Left lobe of liver (tissue), 2 donors: ENCODE measurements around the gene SIN3A. TPM values are rescaled to one million over a fixed set of nuclear protein-coding genes. Genes with fewer than 3 reads are reported as not detected.
"Not testable (repeated sequence)": the region's sequence is repeated elsewhere in the genome, so short reads cannot be mapped to it uniquely, and the experiment has no call there.

ENCODE experiments used
- ATAC-seq: fragments of 200-7000 bp; cut with Tn5 transposase; one replicate; pipeline ENCODE4 v1.9.1; 2020; ENCODE audit warnings: mild to moderate bottlenecking, moderate library complexity
- DNase-seq: peaks from one replicate; pipeline ENCODE4 v3.0.0-alpha.2; 2020; ENCODE audit warnings: low spot score
- total RNA-seq: library from RNA; stranded (reverse); gene quantifications from one replicate; pipeline ENCODE4 v1.2.1, GENCODE V29; 2021
- donor health status: DM: no; HTN: no; CAD: no; lungs with moderate emphysema.
- donor health status: DM: no; HTN: yes; CAD: no.

Gene SIN3A
- 23.3 TPM for total RNA-seq

GRCh38 chr15:75451674-75452363 is at the start of gene SIN3A:
TSS of gene SIN3A (minus strand) at chr15:75451690. CDS start at chr15:75430375, 21,315 bp downstream.
- peak; percentile 99 for DNase-seq
- ATAC-seq = peak; percentile 55

GRCh38 chr15:75493732-75494131 is 42.2 kb upstream of the SIN3A start:
- peak; percentile 87 for ATAC-seq
- DNase-seq = no peak

- ATAC-seq = no peak
- DNase-seq = no peak
Observed at GRCh38 chr15:75483961-75484360, 32.5 kb upstream of the SIN3A start.

- DNase-seq = not testable (repeated sequence)
Observed at GRCh38 chr15:75483556-75483955, 32.1 kb upstream of the SIN3A start.

GRCh38 chr15:75483106-75483505 is 31.6 kb upstream of the SIN3A start:
- ATAC-seq = no peak

More at GRCh38 chr15:75483556-75483955, 32.1 kb upstream of the SIN3A start:
- ATAC-seq = not testable (repeated sequence)

GRCh38 chr15:75480463-75480862 is 29.0 kb upstream of the SIN3A start:
- DNase-seq, ATAC-seq: not testable (repeated sequence)

More at GRCh38 chr15:75483106-75483505, 31.6 kb upstream of the SIN3A start:
- DNase-seq = no peak

- ATAC-seq = no peak
Observed at GRCh38 chr15:75479670-75480069, 28.2 kb upstream of the SIN3A start.

GRCh38 chr15:75477094-75477493 is 25.6 kb upstream of the SIN3A start:
- ATAC-seq, DNase-seq: not testable (repeated sequence)

More at GRCh38 chr15:75479670-75480069, 28.2 kb upstream of the SIN3A start:
- no peak for DNase-seq

- DNase-seq = no peak
- no peak for ATAC-seq
Observed at GRCh38 chr15:75468913-75469598, 17.6 kb upstream of the SIN3A start.

GRCh38 chr15:75460646-75461045 is 9.2 kb upstream of the SIN3A start:
- peak; percentile 45 for ATAC-seq
- DNase-seq = no peak

GRCh38 chr15:75459581-75459980 is 8.1 kb upstream of the SIN3A start:
- DNase-seq = no peak
- no peak for ATAC-seq

- ATAC-seq (no peak), DNase-seq (no peak)
Observed at GRCh38 chr15:75456710-75457109, 5.2 kb upstream of the SIN3A start.

- ATAC-seq = no peak
- DNase-seq = no peak
Observed at GRCh38 chr15:75455982-75456531, 4.6 kb upstream of the SIN3A start.

GRCh38 chr15:75455424-75455981 is 4.0 kb upstream of the SIN3A start:
- ATAC-seq = peak; percentile 35

GRCh38 chr15:75454471-75455378 is 3.2 kb upstream of the SIN3A start:
- ATAC-seq (no peak), DNase-seq (no peak)

More at GRCh38 chr15:75455424-75455981, 4.0 kb upstream of the SIN3A start:
- DNase-seq = peak; percentile 90

GRCh38 chr15:75453703-75454470 is 2.4 kb upstream of the SIN3A start:
- peak; percentile 99 for DNase-seq
- ATAC-seq = peak; percentile 54

- ATAC-seq (no peak), DNase-seq (peak; percentile 65)
Observed at GRCh38 chr15:75452865-75453702, 1.6 kb upstream of the SIN3A start.

- DNase-seq (peak; percentile 86), ATAC-seq (peak; percentile 13)
Observed at GRCh38 chr15:75452364-75452864, 924 bp upstream of the SIN3A start.
